Keratinocyte (primary cell): ENCODE measurements around the gene DCTD. TPM values are rescaled to one million over a fixed set of nuclear protein-coding genes. Genes with fewer than 3 reads are reported as not detected.

Experiments used
- DNase-seq: peaks from one replicate; pipeline ENCODE4 v3.0.0-alpha.2; 2011; ENCODE audit warnings: low read depth, missing footprints, low spot score
- FAIRE-seq: peaks from 2 replicates; lab custom pipeline; 2011; peaks lifted over from hg19 to GRCh38; lab: Jason Lieb, UNC
- H2AFZ ChIP-seq: 2 replicates; pipeline ENCODE4 v1.6.0; 2012; ENCODE audit warnings: low read length, control low read depth, inconsistent platforms; ENCODE audit not compliant: control insufficient read depth
- H3K27ac ChIP-seq: 2 replicates; pipeline ENCODE4 v1.5.1; 2011; ENCODE audit warnings: low read length; ENCODE audit not compliant: control insufficient read depth, insufficient read depth
- H3K27me3 ChIP-seq: 3 replicates; pipeline ENCODE4 v1.6.0; 2011; ENCODE audit warnings: low read length; ENCODE audit not compliant: control insufficient read depth, insufficient read depth; ENCODE audit errors: extremely low read depth
- H3K36me3 ChIP-seq, 2 experiments: 2 replicates in 1 of 2; 3 replicates in 1 of 2; pipeline ENCODE4 v1.5.1; 2011; ENCODE audit warnings: low read length in 2 of 2, mild to moderate bottlenecking in 1 of 2; ENCODE audit not compliant: control insufficient read depth in 2 of 2, insufficient read depth in 2 of 2; ENCODE audit errors: extremely low read depth in 1 of 2
- H3K4me1 ChIP-seq: 3 replicates; pipeline ENCODE4 v1.5.1; 2011; ENCODE audit warnings: low read length; ENCODE audit not compliant: control insufficient read depth, insufficient read depth; ENCODE audit errors: extremely low read depth
- H3K4me2 ChIP-seq: 3 replicates; pipeline ENCODE4 v1.6.0; 2011; ENCODE audit warnings: low read depth, low read length; ENCODE audit not compliant: control insufficient read depth, insufficient read depth; ENCODE audit errors: extremely low read depth
- H3K4me3 ChIP-seq, 3 experiments: fragments of 200-600 bp in 1 of 3; sonication (generic) in 1 of 3; 2 replicates in 2 of 3; 3 replicates in 1 of 3; pipeline ENCODE4 v1.5.1; 2011 to 2016; ENCODE audit warnings: low read length in 3 of 3, mild to moderate bottlenecking in 3 of 3, control low read depth in 2 of 3, inconsistent platforms in 1 of 3, low read depth in 1 of 3, mixed read lengths in 1 of 3, mixed run types in 1 of 3, moderate library complexity in 1 of 3; ENCODE audit not compliant: control insufficient read depth in 2 of 3, insufficient read depth in 2 of 3; ENCODE audit errors: extremely low read depth in 1 of 3
- H3K79me2 ChIP-seq: 2 replicates; pipeline ENCODE4 v1.6.0; 2012; ENCODE audit warnings: low read length; ENCODE audit not compliant: control insufficient read depth, insufficient read depth
- H3K9ac ChIP-seq: 3 replicates; pipeline ENCODE4 v1.6.0; 2011; ENCODE audit warnings: low read length; ENCODE audit not compliant: control insufficient read depth, insufficient read depth; ENCODE audit errors: extremely low read depth
- H3K9me1 ChIP-seq: 3 replicates; pipeline ENCODE4 v1.6.0; 2011; ENCODE audit warnings: low read length; ENCODE audit not compliant: control insufficient read depth, insufficient read depth; ENCODE audit errors: extremely low read depth
- H3K9me3 ChIP-seq: 2 replicates; pipeline ENCODE4 v1.5.1; 2012; ENCODE audit warnings: low read depth, low read length; ENCODE audit not compliant: control insufficient read depth
- H4K20me1 ChIP-seq: 3 replicates; pipeline ENCODE4 v1.6.0; 2011; ENCODE audit warnings: low read length; ENCODE audit not compliant: control insufficient read depth, insufficient read depth; ENCODE audit errors: extremely low read depth
- CTCF ChIP-seq, 3 experiments: IDR thresholded peaks in 1 of 3; conservative IDR thresholded peaks in 1 of 3; optimal IDR thresholded peaks in 1 of 3; 2 replicates in 2 of 3; 3 replicates in 1 of 3; pipeline versions ENCODE3 to v1.5.1; 2011; ENCODE audit warnings: low read length in 3 of 3, mild to moderate bottlenecking in 3 of 3, moderate library complexity in 2 of 3, control low read depth in 1 of 3, inconsistent platforms in 1 of 3; ENCODE audit not compliant: insufficient read depth in 2 of 3; ENCODE audit errors: extremely low read depth in 1 of 3
- EZH2 ChIP-seq: IDR thresholded peaks from one replicate; pipeline ENCODE4 v1.6.1; 2012; ENCODE audit warnings: inconsistent platforms, mild to moderate bottlenecking, low read length, moderate library complexity
- dilution Hi-C: fragments of 300-500 bp; cut with MboI; formaldehyde crosslinking; loops from one replicate; pipeline ENCODE4 v1.7.0; 2020; ENCODE audit warnings: low sequenced_read_pairs; ENCODE audit not compliant: extremely low pct_ligation_motif_present
- polyA plus RNA-seq, 5 experiments: library from polyadenylated mRNA; depleted of rRNA in 3 of 5; stranded (reverse) in 3 of 5; stranded (forward) in 1 of 5; unstranded in 1 of 5; fragments of >200 nt; gene quantifications; 1 replicate in 1 of 5; 2 replicates in 3 of 5; 3 replicates in 1 of 5; pipeline versions ENCODE4 v1.2.1 to v1.2.3, GENCODE V29; 2011 to 2012; ENCODE audit warnings: missing spikeins in 2 of 5, low read depth in 1 of 5, low replicate concordance in 1 of 5

Gene DCTD
- polyA plus RNA-seq, 1 donor (not counting 4 experiments of a cell fraction or from before 2014, with no cell fraction given): 119 TPM

DNA sequence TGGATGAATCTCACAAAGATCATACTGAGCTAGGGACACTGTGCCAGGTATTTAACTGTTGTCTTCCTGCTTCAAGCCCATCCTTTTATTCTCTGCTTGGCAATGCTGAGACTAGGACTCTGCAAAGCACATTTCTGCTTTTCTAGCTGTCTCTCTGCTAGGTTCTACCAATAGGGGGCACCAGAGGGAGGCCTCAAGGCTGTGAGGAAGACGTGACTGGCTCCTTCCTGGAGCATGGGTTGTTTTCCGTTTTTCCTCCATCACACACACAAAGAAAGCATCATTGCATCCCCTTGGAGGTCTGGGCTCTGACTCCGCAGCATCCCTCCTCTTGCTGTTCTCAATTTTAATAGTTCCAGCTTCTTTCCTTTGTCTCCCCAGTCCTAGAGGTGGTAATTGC lies 10.9 kb upstream of the DCTD start:
- Histone ChIP-seq H3K4me3 (no peak overlapping the region), H3K9ac (no peak overlapping the region), H3K4me2 (no peak overlapping the region), H3K27me3 (no peaks in the 10 kb centered on the region), H3K9me3 (no peaks in the 10 kb centered on the region), H2AFZ (no peak overlapping the region), H4K20me1 (no peaks in the 10 kb centered on the region), H3K9me1 (no peaks in the 10 kb centered on the region), H3K4me1 (no peaks in the 10 kb centered on the region), H3K79me2 (no peaks in the 10 kb centered on the region), H3K27ac (no peak overlapping the region), H3K36me3 (no peaks in the 10 kb centered on the region)
- dilution Hi-C loops: loop anchor here (25.0 kb wide), 1 partner anchor 334 kb away; no protein-coding TSS in a partner anchor
- TF ChIP-seq EZH2: no peak
- TF ChIP-seq CTCF (optimal IDR thresholded peaks at IDR 0.05 in 1 of 3, IDR thresholded peaks at IDR 0.05 in 1 of 3, conservative IDR thresholded peaks at IDR 0.05 in 1 of 3; ENCODE audit: extremely low read depth in 1 of 3, insufficient read depth in 2 of 3, low read length in 3 of 3): peak; percentile 23 to 41 (median 32)
- FAIRE-seq (no peak), DNase-seq (no peak)

- no peaks in the 10 kb centered on the region for H3K36me3 ChIP-seq
- no peak overlapping the region for H3K27ac ChIP-seq
- H3K4me3 ChIP-seq: no peak overlapping the region
- H3K9me1 ChIP-seq: no peaks in the 10 kb centered on the region
- no peaks in the 10 kb centered on the region for H4K20me1 ChIP-seq
- no peak overlapping the region for H3K4me2 ChIP-seq
- no peaks in the 10 kb centered on the region for H3K4me1 ChIP-seq
- H2AFZ ChIP-seq: no peak overlapping the region
- FAIRE-seq (no peak), DNase-seq (no peak)
- H3K79me2 ChIP-seq: no peaks in the 10 kb centered on the region
- no peaks in the 10 kb centered on the region for H3K9me3 ChIP-seq
- dilution Hi-C loops: loop anchor here (25.0 kb wide), 1 partner anchor 335 kb away; no protein-coding TSS in a partner anchor
- no peak overlapping the region for H3K9ac ChIP-seq
- no peaks in the 10 kb centered on the region for H3K27me3 ChIP-seq
- TF ChIP-seq EZH2: no peak
- no peak for TF ChIP-seq CTCF (optimal IDR thresholded peaks at IDR 0.05 in 1 of 3, IDR thresholded peaks at IDR 0.05 in 1 of 3, conservative IDR thresholded peaks at IDR 0.05 in 1 of 3; ENCODE audit: extremely low read depth in 1 of 3, insufficient read depth in 2 of 3, low read length in 3 of 3)
Observed at GRCh38 chr4:182927505-182927904, 10.3 kb upstream of the DCTD start.
